Dermis microvascular lymphatic vessel endothelial cell (primary cell): ENCODE measurements around the gene FBXO2. TPM values are rescaled to one million over a fixed set of nuclear protein-coding genes. Genes with fewer than 3 reads are reported as not detected.
"Not testable (repeated sequence)": the region's sequence is repeated elsewhere in the genome, so short reads cannot be mapped to it uniquely, and the experiment has no call there.

Experiments used
- DNase-seq, 2 donors: peaks; one replicate each; pipeline versions ENCODE4 v3.0.0 to v3.0.0-alpha.2; 2010; ENCODE audit warnings: low read depth in 2 of 2
- total RNA-seq: library from RNA; depleted of rRNA; stranded (reverse); fragments of >200 nt; gene quantifications from 2 replicates; pipeline ENCODE4 v1.2.1, GENCODE V29; 2014

The FBXO2 gene
- total RNA-seq, 1 donor from 2014 or later, result 1.4 TPM

GRCh38 chr1:11629184-11630016 is 24.8 kb downstream of the FBXO2 start:
- DNase-seq, result no peak

- DNase-seq, result no peak
These were observed 25.5 kb downstream of the FBXO2 start for GRCh38 chr1:11628767-11629166.

GRCh38 chr1:11626551-11626950 is 27.7 kb downstream of the FBXO2 start:
- no peak for DNase-seq

GRCh38 chr1:11623702-11624101 is 30.5 kb downstream of the FBXO2 start:
- no peak for DNase-seq

GRCh38 chr1:11622398-11622797 is 31.8 kb downstream of the FBXO2 start:
- DNase-seq, result no peak

- no peak for DNase-seq
These were observed 33.3 kb downstream of the FBXO2 start for GRCh38 chr1:11620924-11621323.

GRCh38 chr1:11620405-11620804 is 33.8 kb downstream of the FBXO2 start:
- no peak for DNase-seq

- no peak for DNase-seq
These were observed 36.5 kb downstream of the FBXO2 start for GRCh38 chr1:11617741-11618140.

- DNase-seq, result no peak
These were observed 36.9 kb downstream of the FBXO2 start for GRCh38 chr1:11617314-11617713.

- no peak for DNase-seq
These were observed 37.5 kb downstream of the FBXO2 start for GRCh38 chr1:11616766-11617165.

- no peak for DNase-seq
These were observed 39.1 kb downstream of the FBXO2 start for GRCh38 chr1:11615090-11615489.

- no peak for DNase-seq
These were observed 40.9 kb downstream of the FBXO2 start for GRCh38 chr1:11613347-11613746.

GRCh38 chr1:11611638-11612327 is 42.4 kb downstream of the FBXO2 start:
- no peak for DNase-seq

GRCh38 chr1:11610629-11611180 is 43.5 kb downstream of the FBXO2 start:
- DNase-seq, result no peak

GRCh38 chr1:11609378-11609777 is 44.9 kb downstream of the FBXO2 start:
- not testable (repeated sequence) for DNase-seq

- not testable (repeated sequence) for DNase-seq
These were observed 45.6 kb downstream of the FBXO2 start for GRCh38 chr1:11608596-11609130.

- DNase-seq, result no peak
These were observed 47.5 kb downstream of the FBXO2 start for GRCh38 chr1:11606775-11607174.

- no peak for DNase-seq
These were observed 51.2 kb downstream of the FBXO2 start for GRCh38 chr1:11602981-11603380.

GRCh38 chr1:11602424-11602823 is 51.8 kb downstream of the FBXO2 start:
- DNase-seq, result no peak

- no peak for DNase-seq
These were observed 53.4 kb downstream of the FBXO2 start for GRCh38 chr1:11600836-11601235.

GRCh38 chr1:11599891-11600576 is 54.2 kb downstream of the FBXO2 start:
- DNase-seq, result no peak

- no peak for DNase-seq
These were observed 55.8 kb downstream of the FBXO2 start for GRCh38 chr1:11598461-11598860.
